Stimulated activated CD4-positive, alpha-beta T cell treated with anti-CD3 and anti-CD28 coated beads, Interleukin-2, amount 100 ng/mL, for 24 hours (primary cell): Measurements from ENCODE around the gene PLA2R1.

Experiments used
- DNase-seq, 2 donors: peaks; one replicate each; pipeline ENCODE4 v3.0.0-alpha.2; 2020

PLA2R1 gene

DNA sequence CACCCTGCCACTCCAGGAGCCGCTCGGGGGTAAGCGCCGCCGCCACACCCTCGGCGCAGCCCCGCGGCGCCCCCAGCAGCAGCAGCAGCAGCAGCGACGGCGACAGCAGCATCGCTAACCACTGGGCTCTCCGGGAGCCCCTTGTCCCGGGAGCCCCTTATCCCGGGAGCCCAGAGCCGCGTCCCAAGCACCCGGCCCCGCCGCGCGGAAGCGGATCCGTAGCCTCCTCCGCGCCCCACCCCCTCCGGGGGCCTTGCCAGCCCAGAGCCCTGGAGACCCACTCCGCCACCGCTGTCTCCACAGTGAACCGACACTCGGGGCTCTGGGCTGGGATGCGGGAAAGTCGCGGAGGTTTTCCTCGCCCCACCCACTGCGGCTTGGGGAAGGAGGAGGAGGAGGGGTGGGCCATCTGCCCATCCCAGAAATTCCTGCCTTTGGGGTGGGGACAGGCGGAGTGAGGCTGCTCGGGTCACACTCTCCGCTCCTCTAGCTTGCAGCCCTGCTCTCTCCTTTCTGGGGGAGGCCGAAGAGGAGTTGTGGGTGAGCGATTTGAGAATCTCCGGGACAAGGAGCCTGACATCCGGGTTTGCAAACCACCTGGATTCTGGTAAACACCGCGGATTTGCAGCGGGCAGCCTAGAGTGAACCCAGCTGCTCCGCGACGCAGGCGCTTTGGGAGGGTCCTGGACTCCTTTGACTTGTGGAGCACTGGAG is at the start of gene PLA2R1:
Gene PLA2R1 (minus strand): TSS at position 324 of the 714 bp plus-strand sequence. CDS start 212 bp downstream, at position 112.
- DNase-seq, result peak in 1 of 2 donors; percentile 22

- no peak for DNase-seq
These were observed 48.3 kb upstream of the PLA2R1 start for GRCh38 chr2:160110674-160111239.

GRCh38 chr2:160109939-160110673 is 47.7 kb upstream of the PLA2R1 start:
- DNase-seq, result peak; percentile 52 to 58

DNA sequence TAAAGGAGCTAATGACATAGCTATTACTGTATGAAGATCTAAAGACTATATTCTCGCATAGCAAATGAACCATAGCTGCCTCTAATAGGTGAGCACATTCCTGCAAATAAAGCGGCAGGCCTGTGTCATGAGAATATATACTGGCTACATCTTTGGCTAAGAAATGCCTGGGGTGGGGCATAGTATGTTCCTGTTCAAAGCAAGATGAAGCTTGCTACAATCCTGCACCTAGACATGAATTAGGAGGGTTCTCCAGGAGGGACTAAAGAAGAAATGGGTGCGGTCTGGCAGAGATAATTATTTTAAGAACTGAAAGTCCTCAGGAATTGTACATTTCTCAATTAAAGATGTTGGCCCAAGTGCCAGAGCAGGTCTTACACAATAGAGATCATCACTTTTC is 46.8 kb upstream of the PLA2R1 start:
- no peak for DNase-seq

DNA sequence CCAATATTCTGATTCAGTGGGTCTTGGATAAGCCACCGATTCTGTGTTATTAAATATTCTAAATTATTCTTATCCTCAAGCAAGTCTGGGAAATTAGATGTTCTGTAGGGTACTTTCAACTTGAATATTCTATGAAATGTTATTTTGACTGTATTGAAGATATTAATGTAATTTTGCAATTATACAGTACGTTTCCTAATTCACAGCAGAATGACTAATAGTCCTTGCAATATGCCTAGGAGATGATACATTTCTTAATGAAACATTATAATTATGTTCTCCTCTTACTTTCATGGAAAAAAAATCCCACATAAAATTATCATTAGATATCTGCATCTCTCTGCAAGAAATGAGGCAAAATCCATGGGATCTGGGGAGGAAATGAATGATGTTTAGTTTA is 46.2 kb upstream of the PLA2R1 start:
- DNase-seq, result no peak

GRCh38 chr2:160105366-160105765 is 43.0 kb upstream of the PLA2R1 start:
- no peak for DNase-seq

DNA sequence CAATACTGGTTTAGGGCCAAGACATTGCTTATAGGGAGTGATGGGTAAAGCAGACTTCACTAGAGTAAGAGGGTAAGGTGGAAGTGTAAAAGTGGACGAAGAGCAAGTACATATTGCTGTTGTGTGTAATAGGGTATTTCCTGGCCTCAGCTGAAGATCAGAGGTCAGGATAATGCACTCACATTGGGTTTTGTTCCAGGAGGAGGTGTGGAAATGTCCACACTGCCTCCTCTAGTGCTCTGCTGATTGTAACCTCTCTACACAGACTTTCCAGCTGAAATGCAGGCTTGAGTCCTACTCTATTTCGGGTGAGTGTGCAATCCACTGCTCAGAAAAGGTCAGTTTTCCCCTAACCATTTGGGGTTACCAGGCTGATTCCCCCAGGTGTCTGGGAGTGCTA is 41.7 kb upstream of the PLA2R1 start:
- no peak for DNase-seq

- no peak for DNase-seq
These were observed 34.9 kb upstream of the PLA2R1 start for GRCh38 chr2:160097326-160097725.

- DNase-seq, result peak; percentile 4 to 23
These were observed 34.0 kb upstream of the PLA2R1 start for GRCh38 chr2:160096409-160096808.

DNA sequence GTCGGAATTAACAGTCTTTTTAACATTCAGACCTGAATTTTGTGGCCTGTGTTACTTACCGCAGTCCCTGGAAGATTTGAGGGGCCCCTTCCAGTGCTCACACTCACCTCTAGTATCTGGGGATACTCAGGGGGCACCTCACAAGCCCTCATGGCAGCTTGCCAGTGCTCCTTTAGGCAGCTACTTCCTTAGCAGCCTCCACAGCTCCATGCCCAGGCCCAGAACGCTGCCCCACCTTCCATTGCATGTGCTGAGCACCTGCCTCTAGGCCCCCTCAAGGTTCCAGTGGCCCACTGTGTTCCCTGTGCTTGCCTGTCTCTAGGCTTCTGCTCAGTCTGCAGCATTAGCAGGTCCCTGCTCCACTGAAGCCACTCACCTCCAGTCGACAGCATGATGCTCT is 30.0 kb upstream of the PLA2R1 start:
- DNase-seq, result no peak

GRCh38 chr2:160091381-160091780 is 29.0 kb upstream of the PLA2R1 start:
- no peak for DNase-seq

- no peak for DNase-seq
These were observed 25.7 kb upstream of the PLA2R1 start for GRCh38 chr2:160087854-160088745.

- no peak for DNase-seq
These were observed 23.2 kb upstream of the PLA2R1 start for GRCh38 chr2:160085662-160086061.

DNA sequence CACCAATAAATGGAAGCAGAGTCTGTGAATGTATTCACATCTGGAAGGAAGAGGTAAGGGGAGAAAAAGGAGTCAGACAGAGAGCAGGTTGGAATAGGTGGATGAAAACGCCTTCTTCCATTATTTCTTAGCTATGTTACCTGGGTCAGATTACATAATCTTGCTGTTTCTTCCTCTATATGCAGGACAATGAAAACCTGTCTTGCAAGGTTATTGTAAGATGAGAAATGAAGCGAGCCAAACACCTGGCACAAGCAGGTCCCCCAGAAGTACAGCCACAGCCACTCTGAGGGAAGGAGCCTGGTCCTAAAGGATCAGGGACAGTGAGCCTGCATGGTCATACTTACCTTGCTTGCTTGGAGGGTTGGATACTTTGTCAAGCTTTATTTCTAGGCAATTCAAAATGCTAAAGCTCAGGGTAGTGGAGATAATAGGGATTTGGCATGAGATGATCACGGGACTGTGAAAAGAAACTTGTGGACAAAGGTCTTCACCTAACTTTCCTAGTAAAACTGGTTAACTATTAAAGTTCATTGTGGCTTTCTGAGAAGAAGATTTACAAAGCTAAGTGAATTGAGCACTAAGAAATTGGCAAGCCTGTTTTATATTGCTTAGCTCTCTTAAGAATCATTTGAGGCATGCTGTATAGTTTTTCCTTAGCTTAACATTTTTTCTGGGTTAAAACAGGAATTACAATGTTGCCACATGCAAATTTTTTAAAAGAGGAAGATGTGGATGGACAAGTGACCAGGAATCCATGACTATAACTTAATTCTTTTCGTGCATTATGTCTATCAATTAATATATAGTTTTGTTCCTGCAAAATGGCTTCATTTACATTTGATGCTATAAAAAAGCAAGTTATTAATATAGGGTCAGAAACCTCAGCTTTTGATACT is 15.7 kb upstream of the PLA2R1 start:
- DNase-seq, result no peak

DNA sequence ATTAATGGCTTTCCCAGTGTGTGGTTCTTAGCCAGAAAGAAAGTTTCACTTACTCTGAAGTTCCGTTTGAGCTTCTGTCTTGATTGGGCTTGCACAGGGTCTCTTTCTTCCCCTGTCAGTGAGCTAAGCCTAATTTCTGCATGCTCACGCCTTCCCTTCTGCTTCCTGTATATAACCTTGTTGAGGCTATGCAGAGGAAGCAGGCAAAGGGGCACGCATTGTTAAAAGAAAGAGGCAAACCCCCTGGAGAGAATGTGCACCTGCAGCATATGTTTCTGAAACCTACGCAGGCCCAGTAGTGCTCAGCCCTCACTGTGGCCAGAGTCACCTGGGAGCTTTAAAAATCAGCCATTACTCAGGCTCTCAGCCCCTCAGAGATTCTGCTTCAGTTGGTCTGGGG is 14.5 kb upstream of the PLA2R1 start:
- DNase-seq, result no peak

DNA sequence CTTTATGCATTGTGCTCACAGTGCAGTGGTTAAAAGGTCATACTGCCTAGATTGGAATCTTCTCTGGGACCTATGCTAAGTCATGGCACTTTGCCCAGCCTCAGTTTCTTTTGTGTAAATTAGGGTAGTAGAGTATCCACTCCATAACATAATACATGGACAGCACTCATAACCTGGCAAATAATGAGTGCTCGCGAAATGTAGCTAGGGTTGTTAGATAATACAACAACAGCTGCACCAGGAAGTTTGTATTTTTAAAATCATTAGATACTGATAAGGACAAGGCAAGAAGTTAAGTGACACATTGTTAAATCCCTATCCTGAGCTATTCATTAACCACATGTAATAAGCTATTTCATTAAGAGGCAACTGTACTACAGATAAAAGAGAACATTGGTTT is 13.8 kb upstream of the PLA2R1 start:
- no peak for DNase-seq

DNA sequence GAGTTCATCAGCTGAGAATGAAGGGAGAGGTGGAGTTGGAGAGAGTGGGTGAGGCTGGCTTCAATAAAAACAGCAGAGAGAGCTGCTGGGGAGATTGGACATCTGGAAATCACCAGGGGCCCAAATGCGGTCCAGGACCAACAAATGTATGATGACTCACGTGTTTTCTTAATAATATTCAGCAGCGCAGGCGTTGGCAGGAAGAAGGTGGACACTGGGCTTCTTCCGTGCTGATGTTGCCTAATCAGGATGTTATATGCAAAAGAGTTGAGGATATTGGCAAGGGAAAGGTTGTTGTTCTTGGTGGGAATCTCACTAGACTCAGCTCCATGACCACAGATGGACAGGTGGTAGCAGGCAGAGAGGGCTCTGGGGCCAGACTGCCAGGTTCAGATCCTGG is 12.8 kb upstream of the PLA2R1 start:
- DNase-seq, result no peak

GRCh38 chr2:160073284-160073888 is 11.0 kb upstream of the PLA2R1 start:
- no peak for DNase-seq

DNA sequence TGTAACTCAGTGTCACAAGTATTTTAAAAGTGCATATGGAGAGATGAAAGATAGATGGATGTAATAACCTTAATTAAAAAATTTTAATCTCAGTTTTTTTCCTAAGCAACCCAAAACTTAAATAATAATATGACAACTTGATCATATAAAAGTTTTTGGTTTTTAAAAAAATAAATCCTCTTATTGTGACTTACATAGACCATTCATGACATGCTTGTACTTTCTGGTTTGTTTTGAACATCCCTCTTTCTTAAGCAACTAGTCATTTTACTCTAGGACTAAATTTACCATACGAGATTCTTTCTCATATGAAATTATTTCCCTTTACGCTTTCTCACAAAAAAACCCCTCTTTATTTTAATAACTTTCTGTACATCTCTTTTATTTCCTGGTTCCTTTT is 6.5 kb upstream of the PLA2R1 start:
- no peak for DNase-seq

- DNase-seq, result no peak
These were observed 2.5 kb upstream of the PLA2R1 start for GRCh38 chr2:160064916-160065315.

GRCh38 chr2:160063879-160064612 is 1.6 kb upstream of the PLA2R1 start:
- DNase-seq, result no peak
